ENCODE results near the gene WIPF3. TPM values are rescaled to one million over a fixed set of nuclear protein-coding genes. Genes with fewer than 3 reads are reported as not detected.
A peak's percentile ranks its signal among the peaks of the same experiment; 100 is the strongest.

WIPF3 gene
- total and polyA plus RNA-seq, 8 donors: 1.2 to 11.2 (median 4.0) TPM; not detected in 1

DNA sequence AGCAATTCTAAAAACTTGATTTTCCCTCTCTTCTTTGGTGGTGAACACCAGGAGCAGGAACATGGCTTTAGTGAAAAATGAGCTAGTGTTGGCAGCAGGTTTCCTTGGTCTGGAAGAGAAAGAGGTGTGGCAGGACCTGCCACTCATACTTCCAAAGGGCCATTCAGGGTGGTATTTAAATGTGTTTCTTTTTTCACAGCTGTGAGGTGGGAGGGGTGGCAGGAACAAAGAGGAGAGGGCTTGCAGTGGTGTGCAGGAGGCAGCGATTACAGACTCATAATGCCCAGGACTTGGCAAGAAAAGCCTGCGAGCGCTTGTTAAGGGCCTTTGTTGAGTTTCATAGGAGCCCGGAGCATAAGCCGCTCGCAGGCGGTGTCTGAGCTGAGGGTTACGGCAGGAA is 36.8 kb downstream of the WIPF3 start:
- TF ChIP-seq POLR2AphosphoS5 (IDR thresholded peaks at IDR 0.05) (no peak), POLR2A (IDR thresholded peaks at IDR 0.05) (no peak), EP300 (IDR thresholded peaks at IDR 0.05) (no peak)
- TF ChIP-seq, protein P1, sequence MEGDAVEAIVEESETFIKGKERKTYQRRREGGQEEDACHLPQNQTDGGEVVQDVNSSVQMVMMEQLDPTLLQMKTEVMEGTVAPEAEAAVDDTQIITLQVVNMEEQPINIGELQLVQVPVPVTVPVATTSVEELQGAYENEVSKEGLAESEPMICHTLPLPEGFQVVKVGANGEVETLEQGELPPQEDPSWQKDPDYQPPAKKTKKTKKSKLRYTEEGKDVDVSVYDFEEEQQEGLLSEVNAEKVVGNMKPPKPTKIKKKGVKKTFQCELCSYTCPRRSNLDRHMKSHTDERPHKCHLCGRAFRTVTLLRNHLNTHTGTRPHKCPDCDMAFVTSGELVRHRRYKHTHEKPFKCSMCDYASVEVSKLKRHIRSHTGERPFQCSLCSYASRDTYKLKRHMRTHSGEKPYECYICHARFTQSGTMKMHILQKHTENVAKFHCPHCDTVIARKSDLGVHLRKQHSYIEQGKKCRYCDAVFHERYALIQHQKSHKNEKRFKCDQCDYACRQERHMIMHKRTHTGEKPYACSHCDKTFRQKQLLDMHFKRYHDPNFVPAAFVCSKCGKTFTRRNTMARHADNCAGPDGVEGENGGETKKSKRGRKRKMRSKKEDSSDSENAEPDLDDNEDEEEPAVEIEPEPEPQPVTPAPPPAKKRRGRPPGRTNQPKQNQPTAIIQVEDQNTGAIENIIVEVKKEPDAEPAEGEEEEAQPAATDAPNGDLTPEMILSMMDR (IDR thresholded peaks at IDR 0.05): no peak
- Histone ChIP-seq H3K36me3 (no peaks in the 10 kb centered on the region), H3K4me1 (peaks cover 0 to 35% (median 8%) of the 10 kb centered on the region in 4 donors), H3K27ac (peak overlapping the region; percentile 60 to 86 (median 68)), H3K27me3 (no peaks in the 10 kb centered on the region), H3K9me3 (no peaks in the 10 kb centered on the region), H3K4me3 (peak overlapping the region in 3 of 4 donors; percentile 3 to 17 (median 11))
- 23 to 77% (median 58%) methylated on average over 8 of the region's 8 CpGs for WGBS, 5 donors
- DNase-seq: peak; percentile 39 to 43
- intact Hi-C loops (cut with DNase I; ENCODE audit: low total_unique reads): no loop called here

DNA sequence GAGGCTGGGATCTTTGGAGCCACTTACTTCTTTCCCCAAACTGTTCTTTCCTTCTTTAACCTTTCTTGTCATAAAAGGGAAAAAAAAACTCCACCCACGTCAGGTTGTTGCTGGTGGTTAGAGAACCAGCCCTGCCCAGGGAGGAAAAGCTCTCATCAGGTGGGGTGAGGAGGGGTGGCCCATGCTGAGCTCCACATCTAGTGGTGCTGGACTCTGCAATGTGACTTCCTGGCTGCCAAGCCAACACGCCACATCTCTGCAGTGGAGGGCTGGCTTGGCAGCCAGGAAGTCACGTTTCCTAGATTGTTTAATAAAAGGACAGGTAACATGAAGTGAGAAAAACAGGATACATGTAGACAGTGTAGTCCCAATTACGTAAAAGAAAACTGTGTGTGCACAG is 37.4 kb downstream of the WIPF3 start:
- TF ChIP-seq POLR2AphosphoS5 (IDR thresholded peaks at IDR 0.05) (peak in 2 of 3 donors; percentile 26 to 63), EP300 (IDR thresholded peaks at IDR 0.05) (no peak)
- H3K4me3 ChIP-seq: peak overlapping the region in 3 of 4 donors; percentile 3 to 17 (median 11)
- no peaks in the 10 kb centered on the region for H3K9me3 ChIP-seq
- WGBS, 5 donors: 22 to 71% (median 29%) methylated on average over 4 of the region's 4 CpGs
- no peaks in the 10 kb centered on the region for H3K27me3 ChIP-seq
- peaks cover 0 to 35% (median 8%) of the 10 kb centered on the region in 4 donors for H3K4me1 ChIP-seq
- DNase-seq: peak; percentile 35 to 78
- peak overlapping the region; percentile 60 to 86 (median 68) for H3K27ac ChIP-seq
- intact Hi-C loops (cut with DNase I; ENCODE audit: low total_unique reads): no loop called here
- no peaks in the 10 kb centered on the region for H3K36me3 ChIP-seq

DNA sequence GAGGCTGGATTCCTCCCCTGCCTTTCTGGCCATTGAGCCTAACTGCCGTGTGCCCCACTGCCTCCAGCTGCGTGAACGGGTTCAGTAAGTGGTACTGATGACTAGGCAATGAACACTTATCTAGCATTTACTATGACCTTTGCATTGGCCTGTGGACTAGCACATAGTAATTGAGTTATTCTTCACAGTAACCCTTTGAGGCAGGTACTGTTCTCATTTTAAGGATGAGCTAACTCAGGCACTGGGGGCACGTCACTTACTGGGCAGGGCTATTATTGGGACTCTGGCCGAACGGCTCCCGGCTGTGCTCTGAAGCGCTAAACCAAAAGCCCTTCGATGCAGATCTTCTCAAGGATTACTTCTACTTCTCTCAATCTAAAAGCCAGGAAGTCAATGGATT is 38.3 kb downstream of the WIPF3 start:
- WGBS, 5 donors: 74 to 85% (median 75%) methylated on average over 9 of the region's 9 CpGs
- Histone ChIP-seq H3K4me3 (no peak overlapping the region), H3K4me1 (peaks cover 0 to 31% (median 8%) of the 10 kb centered on the region in 4 donors), H3K27ac (peak overlapping the region in 4 of 5 donors; percentile 44 to 86 (median 72)), H3K9me3 (no peaks in the 10 kb centered on the region), H3K36me3 (no peaks in the 10 kb centered on the region), H3K27me3 (no peaks in the 10 kb centered on the region)
- no peak for DNase-seq
- intact Hi-C loops (cut with DNase I; ENCODE audit: low total_unique reads): no loop called here
- TF ChIP-seq, protein P1 (IDR thresholded peaks at IDR 0.05): no peak
- TF ChIP-seq POLR2AphosphoS5 (IDR thresholded peaks at IDR 0.05) (no peak), EP300 (IDR thresholded peaks at IDR 0.05) (no peak), POLR2A (IDR thresholded peaks at IDR 0.05) (no peak)

DNA sequence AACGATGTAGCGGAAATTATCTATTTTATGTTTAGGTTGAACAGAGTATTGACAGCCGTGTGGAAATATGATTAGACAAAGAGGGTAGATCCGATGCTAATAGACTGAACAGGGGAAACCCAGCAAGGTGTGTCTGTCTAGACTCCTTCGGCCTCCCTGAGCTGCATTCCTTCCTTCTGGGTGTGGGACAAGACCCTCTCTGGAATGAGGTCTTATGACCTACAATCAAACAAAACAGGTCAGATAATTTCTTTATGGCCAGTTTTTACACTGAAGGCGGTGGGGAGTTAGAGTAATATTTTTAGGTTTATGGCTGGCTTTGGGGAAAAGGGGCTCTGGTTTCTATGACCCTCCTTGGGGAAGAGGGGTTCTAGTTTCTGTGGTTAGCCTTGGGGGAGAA is 41.2 kb downstream of the WIPF3 start:
- Histone ChIP-seq H3K9me3 (no peaks in the 10 kb centered on the region), H3K4me1 (peaks cover 0 to 25% (median 15%) of the 10 kb centered on the region in 4 donors), H3K4me3 (no peak overlapping the region), H3K27me3 (no peaks in the 10 kb centered on the region), H3K36me3 (no peaks in the 10 kb centered on the region), H3K27ac (peak overlapping the region in 2 of 5 donors; percentile 37 to 47)
- 78 to 92% (median 86%) methylated on average over 6 of the region's 6 CpGs for WGBS, 5 donors
- DNase-seq: no peak
- no peak for TF ChIP-seq EP300 (IDR thresholded peaks at IDR 0.05)
- TF ChIP-seq, protein P1 (IDR thresholded peaks at IDR 0.05): no peak
- TF ChIP-seq POLR2A (IDR thresholded peaks at IDR 0.05): no peak
- intact Hi-C loops (cut with DNase I; ENCODE audit: low total_unique reads): no loop called here

DNA sequence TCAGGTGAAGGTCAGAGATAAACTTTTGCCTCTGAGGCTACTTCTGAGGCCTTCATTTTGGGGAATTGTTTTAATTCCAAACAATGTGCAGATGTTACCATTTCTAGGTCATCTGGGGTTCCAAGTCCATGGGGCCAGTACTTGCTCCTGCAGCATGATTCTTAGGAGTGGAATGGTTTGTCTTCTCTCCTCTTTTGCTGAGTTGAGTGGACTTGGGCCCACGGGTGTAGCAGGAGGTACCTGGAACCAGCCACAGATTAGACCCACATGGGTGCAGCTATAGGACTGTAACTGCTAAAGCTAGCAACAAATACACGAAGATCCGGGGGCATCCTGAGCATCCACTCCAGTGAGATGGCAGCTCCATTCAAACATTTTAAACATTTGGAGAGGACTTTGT is 41.6 kb downstream of the WIPF3 start:
- Histone ChIP-seq H3K4me1 (peaks cover 0 to 20% (median 12%) of the 10 kb centered on the region in 4 donors), H3K36me3 (no peaks in the 10 kb centered on the region), H3K4me3 (no peak overlapping the region), H3K27me3 (no peaks in the 10 kb centered on the region), H3K27ac (peak overlapping the region in 2 of 5 donors; percentile 37 to 47), H3K9me3 (no peaks in the 10 kb centered on the region)
- WGBS, 5 donors: 76 to 91% (median 79%) methylated on average over 3 of the region's 3 CpGs
- no peak for DNase-seq
- intact Hi-C loops (cut with DNase I; ENCODE audit: low total_unique reads): no loop called here
- TF ChIP-seq POLR2AphosphoS5 (IDR thresholded peaks at IDR 0.05): no peak
- TF ChIP-seq, protein P1 (IDR thresholded peaks at IDR 0.05): no peak
- no peak for TF ChIP-seq EP300 (IDR thresholded peaks at IDR 0.05)
- TF ChIP-seq POLR2A (IDR thresholded peaks at IDR 0.05): no peak

Measured in stomach (tissue), 9 donors.